ENCODE data around the gene AP2S1. TPM values are rescaled to one million over a fixed set of nuclear protein-coding genes. Genes with fewer than 3 reads are reported as not detected.
A peak's percentile ranks its signal among the peaks of the same experiment; 100 is the strongest.

AP2S1 gene
- total and polyA plus RNA-seq, 2 of the 4 experiments (the other 2 are of a cell fraction): 144 to 274 TPM

DNA sequence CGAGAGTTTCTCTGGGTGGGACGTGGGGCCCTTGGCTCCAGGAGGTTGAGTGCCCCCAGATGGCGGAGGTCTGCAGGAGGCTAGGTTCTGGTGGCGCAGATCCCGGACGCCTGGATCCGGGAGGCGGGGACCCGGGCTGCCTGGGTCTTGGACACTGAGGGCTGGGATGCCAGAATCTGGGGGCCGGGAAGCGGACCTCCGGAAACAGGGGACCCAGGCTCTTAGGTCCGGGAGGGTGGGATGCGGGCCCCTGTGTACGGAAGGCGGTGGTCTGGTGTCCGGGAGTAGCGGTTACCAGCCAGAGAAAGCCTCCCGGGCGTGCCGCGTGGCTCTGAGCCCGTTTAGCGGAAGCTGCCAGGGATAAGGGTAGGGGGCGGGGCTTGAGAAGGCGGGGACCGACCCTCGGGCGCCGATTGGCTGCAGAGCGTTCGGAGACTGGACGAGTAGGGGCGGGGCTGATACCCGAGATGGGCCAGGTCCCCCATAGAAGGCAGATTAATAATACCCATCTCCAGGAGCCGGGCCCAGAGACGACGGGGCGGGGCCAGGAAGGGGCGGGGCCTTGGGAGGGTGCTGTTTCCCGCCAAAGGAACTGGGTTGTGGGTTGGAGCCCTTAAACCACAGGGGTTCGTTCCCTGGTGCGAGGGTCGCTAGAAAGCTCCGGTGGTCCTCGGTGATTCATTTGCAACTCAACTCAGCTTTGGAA lies 62.2 kb downstream of the AP2S1 start, which contains the start of gene SLC1A5:
TSS of gene SLC1A5 (minus strand) at position 333 of the 706 bp plus-strand sequence. CDS start 629 bp downstream, outside the sequence.
- BruUV-seq (replicated peaks): no TSS peak
- TF ChIP-seq SMC3 (IDR thresholded peaks at IDR 0.05; ENCODE audit: low read depth, low read length) (no peak), CHD1 (IDR thresholded peaks at IDR 0.05; ENCODE audit: low read depth, low read length) (peak; percentile 16; the same call in 1 of the 2 replicates), POLR2A (IDR thresholded peaks at IDR 0.05; ENCODE audit: low read depth, low read length) (peak; percentile 100), RAD21 (IDR thresholded peaks at IDR 0.05; ENCODE audit: low read length) (no peak), CEBPB (IDR thresholded peaks at IDR 0.05; ENCODE audit: low read depth, low read length) (no peak), MAZ (IDR thresholded peaks at IDR 0.05; ENCODE audit: borderline replicate concordance, low read depth, low read length) (peak; percentile 63; the same call in 1 of the 2 replicates), RCOR1 (IDR thresholded peaks at IDR 0.05; ENCODE audit: insufficient replicate concordance, low read length) (no peak), NFE2L2 (IDR thresholded peaks at IDR 0.05; ENCODE audit: low read depth, low read length) (no peak), MAFK (IDR thresholded peaks at IDR 0.05; ENCODE audit: low read depth, low read length) (no peak), MXI1 (IDR thresholded peaks at IDR 0.05; ENCODE audit: borderline replicate concordance, low read depth, low read length) (peak; percentile 97), FOS (IDR thresholded peaks at IDR 0.05; ENCODE audit: low read depth, low read length) (no peak), RFX5 (IDR thresholded peaks at IDR 0.05; ENCODE audit: low read depth, low read length) (no peak)
- TF ChIP-seq, protein P1, sequence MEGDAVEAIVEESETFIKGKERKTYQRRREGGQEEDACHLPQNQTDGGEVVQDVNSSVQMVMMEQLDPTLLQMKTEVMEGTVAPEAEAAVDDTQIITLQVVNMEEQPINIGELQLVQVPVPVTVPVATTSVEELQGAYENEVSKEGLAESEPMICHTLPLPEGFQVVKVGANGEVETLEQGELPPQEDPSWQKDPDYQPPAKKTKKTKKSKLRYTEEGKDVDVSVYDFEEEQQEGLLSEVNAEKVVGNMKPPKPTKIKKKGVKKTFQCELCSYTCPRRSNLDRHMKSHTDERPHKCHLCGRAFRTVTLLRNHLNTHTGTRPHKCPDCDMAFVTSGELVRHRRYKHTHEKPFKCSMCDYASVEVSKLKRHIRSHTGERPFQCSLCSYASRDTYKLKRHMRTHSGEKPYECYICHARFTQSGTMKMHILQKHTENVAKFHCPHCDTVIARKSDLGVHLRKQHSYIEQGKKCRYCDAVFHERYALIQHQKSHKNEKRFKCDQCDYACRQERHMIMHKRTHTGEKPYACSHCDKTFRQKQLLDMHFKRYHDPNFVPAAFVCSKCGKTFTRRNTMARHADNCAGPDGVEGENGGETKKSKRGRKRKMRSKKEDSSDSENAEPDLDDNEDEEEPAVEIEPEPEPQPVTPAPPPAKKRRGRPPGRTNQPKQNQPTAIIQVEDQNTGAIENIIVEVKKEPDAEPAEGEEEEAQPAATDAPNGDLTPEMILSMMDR (conservative IDR thresholded peaks at IDR 0.05; ENCODE audit: low read depth, low read length): no peak
- TF ChIP-seq, protein P2, sequence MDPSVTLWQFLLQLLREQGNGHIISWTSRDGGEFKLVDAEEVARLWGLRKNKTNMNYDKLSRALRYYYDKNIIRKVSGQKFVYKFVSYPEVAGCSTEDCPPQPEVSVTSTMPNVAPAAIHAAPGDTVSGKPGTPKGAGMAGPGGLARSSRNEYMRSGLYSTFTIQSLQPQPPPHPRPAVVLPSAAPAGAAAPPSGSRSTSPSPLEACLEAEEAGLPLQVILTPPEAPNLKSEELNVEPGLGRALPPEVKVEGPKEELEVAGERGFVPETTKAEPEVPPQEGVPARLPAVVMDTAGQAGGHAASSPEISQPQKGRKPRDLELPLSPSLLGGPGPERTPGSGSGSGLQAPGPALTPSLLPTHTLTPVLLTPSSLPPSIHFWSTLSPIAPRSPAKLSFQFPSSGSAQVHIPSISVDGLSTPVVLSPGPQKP (IDR thresholded peaks at IDR 0.05; ENCODE audit: borderline replicate concordance, low read depth, low read length): no peak

More for the DNA sequence above, 62.2 kb downstream of the AP2S1 start, which contains the start of gene SLC1A5:
- Histone ChIP-seq H2BK15ac (ENCODE audit: low read depth, low read length) (no peak within 1 kb of the TSS), H3K4me2 (ENCODE audit: low read depth, low read length) (peak within 1 kb of the TSS; percentile 82), H2AK9ac (replicated peaks; ENCODE audit: low read depth, low read length, poor library complexity) (peak within 1 kb of the TSS; percentile 100), H3K36me3 (ENCODE audit: control insufficient read depth, insufficient read depth, low read length) (peaks cover 20% of the 10 kb centered on the region), H3K27ac (ENCODE audit: insufficient read depth, low read length) (peak within 1 kb of the TSS; percentile 84), H3K14ac (replicated peaks; ENCODE audit: low read depth, low read length) (peak within 1 kb of the TSS; percentile 95), H3K79me1 (ENCODE audit: low read depth in 1 of 2, low read length in 2 of 2) (peaks cover 7 to 44% of the 10 kb centered on the region in 2 experiments; a peak in 2 of 4 replicates), H3K4me3 (ENCODE audit: insufficient read depth, low read depth, low read length) (peak within 1 kb of the TSS; percentile 97), H3K9ac (ENCODE audit: low read depth, low read length) (peak within 1 kb of the TSS; percentile 99), H4K91ac (ENCODE audit: insufficient read depth, low read depth, low read length) (peak within 1 kb of the TSS; percentile 73), H4K5ac (ENCODE audit: low read depth, low read length) (no peak within 1 kb of the TSS), H2AFZ (replicated peaks; ENCODE audit: low read length, poor library complexity) (peak within 1 kb of the TSS; percentile 81), H2BK5ac (ENCODE audit: low read depth, low read length, poor library complexity, severe bottlenecking) (peak within 1 kb of the TSS; percentile 73), H3K27me3 (ENCODE audit: control insufficient read depth, insufficient read depth, low read length) (no peaks in the 10 kb centered on the region), H3K18ac (ENCODE audit: low read depth, low read length) (peak within 1 kb of the TSS; percentile 5; the same call in 1 of the 2 replicates), H2BK120ac (ENCODE audit: low read depth, low read length) (peak within 1 kb of the TSS; percentile 27; the same call in 1 of the 2 replicates), H2AK5ac (ENCODE audit: low read depth, low read length) (peak within 1 kb of the TSS; percentile 76; the same call in 1 of the 2 replicates), H2BK20ac (ENCODE audit: low read depth, low read length) (no peak within 1 kb of the TSS), H3K23ac (ENCODE audit: low read depth, low read length) (peak within 1 kb of the TSS; percentile 97), H3K4me1 (ENCODE audit: control insufficient read depth, insufficient read depth, low read length) (peaks cover 14% of the 10 kb centered on the region), H4K8ac (ENCODE audit: low read depth in 2 of 2, low read length in 2 of 2) (peak within 1 kb of the TSS; percentile 4 to 89; a peak in 3 of 4 replicates), H4K20me1 (ENCODE audit: insufficient read depth, low read length) (peaks cover 38% of the 10 kb centered on the region), H3K9me3 (ENCODE audit: control insufficient read depth, insufficient read depth, low read length) (no peaks in the 10 kb centered on the region), H3K9me1 (ENCODE audit: insufficient read depth, low read length) (peaks cover 17% of the 10 kb centered on the region), H3K4ac (ENCODE audit: low read depth, low read length) (peak within 1 kb of the TSS; percentile 87), H3K56ac (ENCODE audit: extremely low read depth, insufficient read depth, low read length) (peak within 1 kb of the TSS; percentile 75; the same call in 1 of the 2 replicates)
- ATAC-seq (ENCODE audit: low read depth) (peak; percentile 76), DNase-seq (peak; percentile 96)
- POLR2A ChIA-PET (ENCODE audit: unreplicated experiment): interaction anchor here (0.6 to 1.2 kb wide), 3 partner anchors 42 to 444 kb away, joined by 3 to 5 read pairs (median 4); no protein-coding TSS in a partner anchor
- CTCF ChIA-PET: interaction anchor here (1.1 to 1.4 kb wide), 2 partner anchors 11 to 52 kb away, joined by 3 to 5 read pairs; no protein-coding TSS in a partner anchor
- dilution Hi-C loops (cut with HindIII; ENCODE audit: low sequenced_read_pairs, unreplicated experiment): no loop called here
- in situ Hi-C loops (cut with MboI; ENCODE audit: low sequenced_read_pairs): loop anchor here (10.0 kb wide), 1 partner anchor 56 kb away; no protein-coding TSS in a partner anchor
- 3% methylated on average over 12 of the region's 46 CpGs; no CpG with 5 or more reads in 1 of the 2 experiments for WGBS, 2 experiments (ENCODE audit: extremely low coverage in 2 of 2, insufficient read length in 1 of 2)
- intact Hi-C loops (cut with micrococcal nuclease): loop anchor here (1.0 kb wide), 3 partner anchors 42 to 203 kb away; no protein-coding TSS in a partner anchor

Data from IMR-90 (cell line).